GM19455 (cell line): ENCODE results near the gene CDYL2.

Experiments
- ATAC-seq: cut with Tn5 transposase; IDR thresholded peaks from one replicate; pipeline ENCODE4 v1.9.1; 2021; ENCODE audit not compliant: unreplicated experiment

Gene CDYL2

DNA sequence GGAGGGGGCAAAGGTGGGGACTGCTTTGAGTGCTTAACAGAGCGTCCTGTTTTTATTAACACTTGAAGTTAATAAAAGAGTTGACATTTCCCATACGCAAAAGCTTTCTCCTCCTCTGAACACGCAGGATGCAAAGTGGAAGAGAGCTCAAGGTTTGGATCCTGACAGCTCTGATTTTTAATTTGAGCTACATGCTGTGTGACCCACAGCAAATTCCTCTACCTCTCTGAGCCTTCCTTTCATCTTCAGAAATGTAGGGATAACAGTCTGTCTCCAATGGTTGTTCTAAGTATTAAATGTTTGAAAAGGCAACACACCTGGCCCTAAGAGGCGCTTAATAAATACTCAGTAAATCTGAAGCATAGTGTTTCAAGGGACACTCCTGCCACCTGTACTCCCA, 93.0 kb downstream of the CDYL2 start:
- ATAC-seq, result no peak

DNA sequence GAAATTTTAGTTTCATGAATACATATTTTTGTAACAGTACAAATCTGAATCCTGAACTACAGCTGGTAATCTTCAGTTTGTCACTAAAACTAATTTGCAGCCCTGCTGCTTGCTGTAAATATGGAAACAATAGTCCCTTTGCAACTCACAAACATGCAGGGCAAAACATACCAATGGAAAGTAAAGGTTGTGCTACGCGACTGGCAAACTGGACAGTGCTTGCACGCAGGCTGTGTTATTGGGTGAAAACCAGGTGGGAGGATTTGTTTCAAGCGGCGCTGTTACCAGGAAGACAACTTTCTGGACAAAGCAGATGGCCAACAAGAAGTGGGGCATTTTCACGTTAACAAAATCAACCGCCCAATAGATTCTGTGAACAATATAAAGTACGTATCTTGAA, 93.5 kb downstream of the CDYL2 start:
- peak; percentile 60 for ATAC-seq

DNA sequence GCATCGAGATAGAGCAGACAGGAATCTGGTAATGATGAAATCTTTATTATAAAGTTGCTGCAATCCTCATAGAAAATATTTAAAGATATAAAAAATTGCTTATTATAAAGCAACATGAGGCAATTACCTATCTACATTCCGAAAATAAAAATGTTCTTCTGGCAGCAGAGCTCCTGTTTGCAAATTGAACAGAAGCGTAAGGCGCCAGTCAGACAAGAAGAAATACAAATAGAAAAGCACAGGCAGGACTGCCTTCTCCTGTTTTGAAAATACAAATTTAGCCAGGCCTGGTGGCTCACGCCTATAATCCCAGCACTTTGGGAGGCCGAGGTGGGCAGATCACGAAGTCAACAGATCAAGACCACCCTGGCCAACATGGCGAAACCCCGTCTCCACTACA, 95.6 kb downstream of the CDYL2 start:
- ATAC-seq, result no peak

DNA sequence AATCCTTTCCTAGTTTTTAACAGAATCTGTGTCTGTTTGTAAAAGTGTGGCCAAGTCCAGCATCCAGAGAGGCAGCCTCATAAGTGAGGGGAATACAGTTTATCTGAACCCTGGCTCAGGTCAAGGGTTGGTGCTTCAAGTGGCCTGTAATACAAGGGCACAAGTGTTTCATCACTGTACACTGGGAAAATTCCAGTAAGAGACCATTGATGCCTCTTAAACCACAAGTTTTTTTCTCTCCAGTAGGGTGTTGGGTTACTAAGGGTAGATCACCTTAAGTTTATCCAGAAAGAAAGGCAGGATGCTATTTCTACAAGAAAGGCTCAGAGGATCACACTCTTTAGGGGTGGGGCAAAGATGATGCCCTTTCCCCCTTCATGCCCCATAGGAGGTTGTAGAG, 96.7 kb downstream of the CDYL2 start:
- ATAC-seq, result no peak

DNA sequence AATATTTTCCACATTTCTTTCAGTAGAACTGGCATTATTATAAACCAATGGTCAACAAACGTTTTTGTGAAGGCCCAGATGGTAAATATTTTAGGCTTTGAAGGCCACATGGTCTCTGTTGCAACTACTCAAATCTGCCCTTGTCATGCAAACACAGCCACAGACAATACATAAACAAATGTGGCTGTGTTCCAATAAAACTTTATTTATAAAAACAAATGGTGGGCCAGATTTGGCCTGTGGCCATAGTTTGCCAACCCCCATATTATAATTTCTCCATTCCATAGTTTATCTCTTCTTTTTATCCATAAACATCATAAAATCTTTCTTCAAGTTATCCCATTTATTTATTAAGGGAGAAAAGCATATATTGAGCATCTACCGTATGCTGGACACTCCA, 98.8 kb downstream of the CDYL2 start:
- ATAC-seq, result no peak

DNA sequence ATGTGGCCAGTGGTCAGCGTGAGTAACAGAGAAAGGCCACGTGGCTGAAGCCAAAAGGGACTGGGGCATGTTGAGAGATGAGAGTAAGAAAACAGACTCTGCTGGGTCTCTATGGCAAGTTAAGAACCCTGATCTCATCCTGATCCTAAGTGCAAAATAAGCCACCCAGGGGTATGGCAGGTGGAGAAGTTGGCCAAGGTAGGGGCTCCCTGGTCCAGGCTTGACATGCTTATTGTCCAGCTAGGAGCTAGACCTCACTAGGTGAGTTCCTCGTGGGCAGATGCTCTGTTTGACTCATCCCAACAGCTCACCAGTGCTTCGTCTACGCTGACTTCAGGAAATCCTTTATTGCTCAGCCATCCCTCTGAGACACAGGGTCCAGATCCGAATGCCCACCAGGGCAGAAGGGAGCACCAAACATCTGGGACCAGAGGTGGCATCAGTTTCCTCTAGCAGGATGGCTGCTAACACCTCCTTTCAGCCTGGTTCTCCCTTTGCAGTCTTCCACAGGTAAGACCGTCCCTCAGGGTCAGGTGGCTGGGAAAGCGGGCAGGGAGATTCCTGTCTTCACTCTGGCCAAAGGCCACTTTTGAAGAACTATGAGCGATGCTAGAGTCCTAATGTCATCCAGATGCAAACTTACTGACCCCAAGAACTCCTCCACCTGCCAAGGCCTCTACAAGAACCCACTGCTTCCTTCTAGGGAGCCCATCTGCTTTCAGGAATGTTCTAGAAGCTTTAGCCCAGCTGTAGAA, 99.5 kb downstream of the CDYL2 start:
- no peak for ATAC-seq

DNA sequence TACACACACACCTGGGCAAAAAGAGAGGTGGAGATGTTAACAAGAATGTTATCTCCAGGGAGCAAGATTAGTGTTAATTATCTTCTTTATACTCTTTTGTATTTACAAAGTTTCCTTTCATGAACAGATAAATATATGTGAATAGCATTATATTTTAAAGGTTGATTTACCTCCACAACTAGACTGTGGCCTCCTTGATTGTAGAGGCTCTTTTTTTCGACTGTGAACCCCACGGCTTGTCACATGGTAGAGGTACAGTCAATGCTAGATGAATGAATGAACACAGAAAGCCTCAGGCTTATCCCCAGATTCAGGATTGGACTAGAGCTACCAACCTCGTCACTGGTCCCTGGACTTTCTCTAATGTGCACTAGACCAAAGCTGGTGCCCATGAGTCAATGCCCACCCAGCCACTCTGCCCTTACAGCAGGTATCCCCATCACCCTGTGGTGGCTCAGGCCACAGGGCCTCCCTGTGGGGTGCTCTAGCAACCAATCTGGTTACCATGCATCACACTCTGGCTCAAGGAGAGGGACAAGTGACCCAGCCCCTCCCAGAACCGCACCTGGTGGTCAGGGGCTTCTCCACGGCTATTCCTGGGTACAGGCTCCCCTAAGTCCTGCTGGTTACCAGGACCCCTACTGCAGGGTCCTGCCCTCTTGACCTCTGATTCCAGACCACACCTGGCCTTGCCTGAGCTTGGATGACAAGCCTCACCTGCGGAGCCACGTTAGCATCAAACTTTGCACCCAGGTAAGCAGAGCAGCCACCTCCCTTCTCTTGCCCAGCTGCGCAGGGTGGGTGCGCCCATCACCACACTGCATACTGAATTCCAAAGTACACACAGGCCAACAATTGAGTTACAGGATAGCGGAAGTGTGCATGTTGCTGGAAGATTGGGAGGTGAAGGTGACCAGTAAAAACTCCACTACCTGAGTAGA, 101.0 kb downstream of the CDYL2 start:
- ATAC-seq, result no peak

DNA sequence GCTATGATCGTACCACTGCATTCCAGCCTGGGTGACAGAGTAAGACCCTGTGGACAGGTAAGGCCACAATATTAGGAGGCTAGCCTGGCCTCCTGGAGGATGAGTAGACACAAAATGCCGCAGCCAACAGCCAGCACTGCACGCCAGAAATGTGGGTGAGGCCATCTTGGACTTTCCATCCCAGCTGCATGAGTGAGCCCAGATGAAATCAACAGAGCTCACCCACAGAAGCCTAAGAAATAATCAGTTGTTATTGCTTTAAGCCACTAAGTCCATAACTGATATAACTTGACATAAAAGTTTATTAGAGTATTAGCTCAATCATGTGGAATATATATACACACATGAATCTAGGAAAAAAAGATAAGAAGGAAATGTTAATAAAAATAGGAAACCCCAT, 101.7 kb downstream of the CDYL2 start:
- ATAC-seq, result no peak

DNA sequence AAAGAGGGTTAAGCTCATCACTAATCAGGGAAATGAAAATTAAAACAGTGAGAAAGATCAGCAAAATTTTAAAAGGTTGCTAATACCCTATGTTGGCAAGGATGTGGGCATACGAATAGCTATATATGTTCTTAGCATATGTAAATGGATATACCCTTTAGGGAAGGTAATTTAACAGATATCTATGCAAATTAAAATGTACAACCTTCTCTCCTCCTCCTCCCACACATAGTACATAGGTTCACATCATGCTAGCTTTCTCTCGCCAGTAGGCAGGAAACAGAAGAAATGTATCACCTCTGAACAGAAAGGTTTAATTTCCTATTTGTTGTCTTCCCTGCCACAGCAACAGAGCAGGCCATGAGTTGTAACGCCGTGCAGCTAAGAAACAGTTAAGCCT, 103.8 kb downstream of the CDYL2 start:
- no peak for ATAC-seq

DNA sequence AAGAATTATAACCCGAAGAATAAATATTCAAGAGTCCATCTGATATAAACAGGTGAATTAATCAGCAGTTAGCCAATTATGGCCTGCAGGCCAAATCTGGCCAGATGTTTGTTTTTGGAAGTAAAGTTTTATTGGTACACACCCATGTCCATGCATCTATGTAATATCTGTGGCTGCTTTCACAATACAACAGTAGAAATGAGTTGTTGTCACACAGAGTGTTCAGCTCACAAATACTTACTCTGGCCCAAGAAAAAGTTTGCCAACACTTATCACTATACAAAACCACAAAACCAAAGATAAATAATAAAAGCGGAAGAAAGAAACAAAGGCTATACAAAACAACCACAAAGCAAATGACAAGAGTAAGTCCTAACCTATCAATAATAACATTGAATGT, 109.4 kb downstream of the CDYL2 start:
- ATAC-seq, result no peak

DNA sequence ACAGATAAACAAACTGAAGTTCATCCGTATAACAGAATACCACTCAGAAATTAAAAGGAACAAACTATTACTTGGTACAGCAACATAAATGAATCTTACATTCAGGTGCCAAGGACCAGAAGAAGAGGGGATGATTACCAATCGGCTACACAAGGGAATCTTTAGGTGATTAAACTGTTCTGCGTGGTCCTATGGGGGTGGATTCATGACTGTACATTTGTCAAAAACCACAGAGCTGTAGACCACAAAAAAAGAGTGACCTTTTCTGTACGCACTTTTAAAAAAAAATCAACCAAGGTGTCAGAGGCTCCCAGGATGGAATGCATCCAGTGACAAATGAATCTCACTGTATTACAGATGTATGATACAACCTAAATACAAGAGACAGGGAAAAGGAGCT, 110.8 kb downstream of the CDYL2 start:
- ATAC-seq, result no peak

DNA sequence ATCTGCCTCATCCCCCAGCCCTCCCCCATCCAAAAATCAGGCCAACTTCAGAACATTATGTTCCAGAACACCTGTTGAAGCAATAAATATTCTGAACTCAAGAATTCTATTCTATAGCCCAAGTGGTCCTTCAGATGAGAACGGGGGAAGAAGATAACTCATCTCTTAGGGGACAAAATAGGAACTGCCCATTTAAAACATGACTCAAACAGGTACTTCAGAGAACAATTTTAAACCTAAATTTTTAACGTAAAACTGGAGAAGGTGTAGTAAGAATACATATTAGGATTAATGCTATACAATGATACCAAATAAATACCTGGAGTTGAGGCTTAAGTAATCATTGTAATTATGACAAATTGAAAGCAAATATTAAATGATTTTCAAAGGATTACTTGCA, 112.1 kb downstream of the CDYL2 start:
- no peak for ATAC-seq

DNA sequence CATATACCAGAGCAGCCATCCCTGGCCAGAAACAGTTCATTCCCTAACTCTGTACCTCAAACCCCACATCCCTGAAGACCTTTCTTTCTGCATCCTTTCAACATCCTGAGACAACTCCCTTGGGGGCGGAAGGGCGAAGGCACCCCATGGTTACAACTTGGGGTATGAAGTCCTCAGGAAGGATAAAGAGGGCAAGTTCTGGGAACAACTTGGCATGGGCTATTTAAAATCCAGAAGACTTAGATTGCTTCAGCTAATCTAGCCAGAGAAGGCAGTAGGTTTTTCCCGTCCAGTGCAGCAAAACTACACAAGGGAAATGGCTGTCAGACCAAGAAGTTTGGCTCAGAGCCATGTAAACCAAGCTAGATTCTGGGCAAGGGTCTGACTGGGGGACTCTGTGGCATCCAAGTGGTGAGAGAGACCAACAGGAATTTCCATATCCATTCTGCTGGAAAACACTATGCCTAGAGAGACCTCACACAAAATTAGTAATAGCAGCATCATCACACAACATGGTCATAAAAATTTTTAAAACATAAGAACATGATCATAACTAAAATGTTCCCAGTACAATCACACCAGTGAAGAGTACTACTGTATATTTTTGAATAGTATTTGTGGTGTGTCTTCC, 113.2 kb downstream of the CDYL2 start:
- no peak for ATAC-seq

DNA sequence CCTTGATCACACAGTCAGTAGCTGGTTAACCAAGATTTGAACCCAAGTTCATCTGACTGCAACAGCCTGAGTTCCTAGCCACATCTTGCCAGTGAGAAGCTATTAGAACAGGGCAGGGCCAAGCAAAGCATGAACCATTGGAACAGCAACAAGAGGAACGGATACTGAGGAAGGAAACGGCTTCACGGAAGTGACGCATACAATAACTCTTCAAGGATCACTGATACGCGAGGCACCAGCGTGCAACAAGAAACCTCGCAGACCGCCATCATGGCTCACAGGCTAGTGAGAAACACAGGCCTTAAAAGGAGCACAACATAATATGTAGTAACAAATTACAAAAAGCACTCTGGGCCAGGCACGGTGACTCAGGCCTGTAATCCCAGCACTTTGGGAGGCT, 114.9 kb downstream of the CDYL2 start:
- ATAC-seq, result no peak

DNA sequence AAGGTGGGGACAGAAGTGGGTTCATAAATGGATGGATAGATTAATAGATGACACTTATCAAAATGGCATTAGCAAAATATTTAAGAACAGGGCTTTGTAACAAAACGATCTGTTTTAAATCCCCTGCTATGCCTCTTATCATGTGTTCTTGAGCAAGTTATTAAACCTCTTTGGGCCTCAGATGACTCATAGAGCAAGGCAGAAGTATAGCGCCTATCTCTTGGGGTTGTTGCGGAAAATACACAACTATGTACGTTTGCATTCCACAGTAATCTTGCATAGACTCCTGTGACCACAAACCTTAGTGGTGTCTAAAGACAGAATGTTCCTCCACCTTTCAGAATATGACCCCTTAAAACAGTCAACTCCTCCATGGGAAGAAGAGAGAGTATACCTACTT, 116.8 kb downstream of the CDYL2 start:
- no peak for ATAC-seq

DNA sequence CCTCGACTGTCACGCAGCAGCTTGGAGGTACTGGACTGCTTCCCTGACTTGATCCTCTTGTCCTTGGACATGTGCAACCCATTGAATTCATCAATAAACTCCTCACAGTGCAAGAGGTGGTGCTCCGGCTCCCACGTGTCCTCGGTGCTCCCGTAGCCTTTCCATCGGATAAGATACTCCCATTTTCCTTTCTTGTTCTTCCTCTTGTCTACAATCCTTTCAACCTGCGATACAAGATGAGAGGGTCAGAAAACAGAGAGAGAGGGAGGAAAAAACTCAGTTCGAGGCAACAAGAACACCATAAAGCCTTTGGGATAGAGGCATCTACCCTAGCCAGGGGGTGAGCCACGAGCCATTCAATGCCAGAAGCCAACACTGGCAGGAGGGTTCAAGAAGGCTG, 119.5 kb downstream of the CDYL2 start:
- ATAC-seq, result no peak

DNA sequence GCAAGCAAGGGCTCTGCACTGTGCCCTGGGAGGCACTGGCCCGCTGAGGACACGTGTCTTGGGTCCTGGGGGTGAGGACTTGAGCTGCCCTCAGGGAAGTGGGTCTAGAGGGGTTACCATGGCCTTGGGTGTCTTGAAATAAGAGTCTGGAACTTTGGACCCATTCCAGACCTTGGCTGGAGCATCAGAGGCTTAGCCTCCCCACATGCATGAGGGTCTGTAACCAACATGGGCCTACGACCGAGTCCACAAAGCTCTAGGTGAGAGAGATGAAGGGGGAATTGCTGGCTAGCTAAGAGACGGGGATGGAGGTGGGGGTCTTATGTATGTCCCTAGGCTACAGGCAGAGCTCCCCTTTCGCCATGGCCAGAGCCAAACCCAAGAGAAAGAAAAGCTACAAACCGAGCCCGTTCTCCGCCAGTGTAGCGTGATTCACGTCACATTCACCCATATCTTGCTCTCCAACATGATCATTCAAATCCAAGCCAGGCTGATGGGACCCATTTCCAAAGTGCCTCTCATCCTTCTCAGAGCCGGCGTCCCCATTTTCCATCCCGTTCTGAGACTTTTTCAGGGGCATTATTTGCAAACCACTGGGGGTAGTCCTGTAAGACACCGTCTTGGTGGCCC, 120.1 kb downstream of the CDYL2 start:
- no peak for ATAC-seq

DNA sequence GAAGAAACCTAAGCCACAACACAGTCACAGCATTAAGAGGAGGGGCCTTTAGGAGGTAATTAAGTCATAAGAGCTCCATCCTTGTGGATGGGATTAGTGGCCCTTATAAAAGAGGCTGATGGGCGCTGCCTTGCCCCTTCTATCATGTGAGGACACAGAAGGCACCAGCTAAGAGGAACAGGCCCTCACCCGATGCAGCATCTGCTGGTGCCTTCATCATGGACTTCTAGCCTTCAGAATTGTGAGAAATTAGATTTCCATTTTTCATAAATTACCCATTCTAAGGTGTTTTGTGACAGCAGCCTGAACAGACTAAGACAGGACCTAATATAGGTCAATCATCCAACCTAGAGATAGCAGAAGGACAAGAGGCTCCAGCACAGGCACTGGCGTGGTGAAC, 120.8 kb downstream of the CDYL2 start:
- no peak for ATAC-seq

DNA sequence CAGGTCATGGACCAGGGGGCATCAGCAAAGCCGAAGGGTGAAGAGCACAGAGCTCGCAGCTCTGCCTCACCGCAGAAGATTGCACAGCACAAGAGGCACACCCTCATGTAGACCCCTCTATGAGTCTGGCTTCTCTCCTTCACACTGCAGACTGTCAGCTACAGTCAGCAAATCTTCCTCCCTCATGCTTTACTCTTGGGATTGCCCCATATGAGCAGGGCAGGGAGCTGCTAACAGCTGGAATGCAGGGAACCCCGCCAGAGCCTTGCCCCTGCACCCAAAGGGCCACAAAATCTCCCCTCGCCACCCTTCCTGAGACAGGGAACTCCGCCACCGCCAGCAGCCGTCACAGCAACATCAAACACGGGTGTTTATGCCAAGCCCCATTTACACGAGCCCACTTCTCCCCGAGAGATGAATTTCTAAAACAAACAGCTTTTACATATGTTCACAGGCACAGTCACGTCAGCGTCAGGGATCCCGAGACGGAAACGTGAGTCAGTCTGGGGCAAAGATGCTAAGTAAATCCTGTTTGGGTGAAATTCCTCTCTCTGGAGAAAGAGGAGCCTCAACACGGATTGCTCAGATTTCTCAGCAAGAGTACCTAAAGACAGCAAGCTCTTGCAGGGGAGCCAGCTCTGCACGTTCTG, 121.9 kb downstream of the CDYL2 start:
- no peak for ATAC-seq

DNA sequence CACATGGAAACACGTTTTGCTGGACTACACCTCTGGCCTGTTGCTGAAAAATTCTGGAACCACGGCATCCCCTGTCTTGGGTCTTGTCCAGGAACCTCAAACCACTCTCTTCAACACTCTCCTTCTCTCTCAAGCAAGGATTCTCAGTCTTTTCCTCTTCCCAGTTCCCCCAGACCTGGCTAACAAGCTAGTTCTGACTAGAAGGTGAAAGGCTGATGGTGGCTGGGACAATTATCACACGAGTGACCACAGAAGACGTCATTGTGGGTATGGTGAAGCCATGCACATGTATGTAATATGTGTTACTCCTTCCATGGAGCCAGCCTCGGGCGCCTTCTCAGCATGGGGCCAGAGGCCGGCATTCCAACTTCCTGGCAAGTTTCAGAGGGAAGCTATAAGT, 123.0 kb downstream of the CDYL2 start:
- ATAC-seq, result no peak

DNA sequence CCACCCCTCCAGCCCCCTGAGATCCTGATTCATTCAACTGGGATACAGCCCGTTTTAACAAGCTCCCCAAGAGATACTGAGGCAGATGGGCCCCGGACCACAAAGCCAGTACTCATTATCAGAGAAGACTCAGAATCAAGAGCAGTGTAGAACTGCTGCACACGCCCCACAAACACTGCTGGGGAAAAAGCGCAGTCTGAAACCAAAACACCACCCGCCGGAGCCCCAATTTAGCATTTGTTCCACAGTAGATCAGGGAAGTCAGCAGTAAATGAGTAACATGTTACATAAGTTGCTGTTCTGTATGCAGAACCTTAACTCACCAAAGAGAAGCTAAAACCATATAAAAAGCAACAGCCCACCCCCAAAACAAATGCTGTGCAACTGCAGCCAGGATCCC, 123.6 kb downstream of the CDYL2 start:
- no peak for ATAC-seq
